ENCODE results near the gene COP1. TPM values are rescaled to one million over a fixed set of nuclear protein-coding genes. Genes with fewer than 3 reads are reported as not detected.
A peak's percentile ranks its signal among the peaks of the same experiment; 100 is the strongest.

The COP1 gene
- total and polyA plus RNA-seq, 2 of the 8 experiments (the other 6 are each of a cell fraction or from before 2014, with no cell fraction given): 26.2 to 44.9 TPM

DNA sequence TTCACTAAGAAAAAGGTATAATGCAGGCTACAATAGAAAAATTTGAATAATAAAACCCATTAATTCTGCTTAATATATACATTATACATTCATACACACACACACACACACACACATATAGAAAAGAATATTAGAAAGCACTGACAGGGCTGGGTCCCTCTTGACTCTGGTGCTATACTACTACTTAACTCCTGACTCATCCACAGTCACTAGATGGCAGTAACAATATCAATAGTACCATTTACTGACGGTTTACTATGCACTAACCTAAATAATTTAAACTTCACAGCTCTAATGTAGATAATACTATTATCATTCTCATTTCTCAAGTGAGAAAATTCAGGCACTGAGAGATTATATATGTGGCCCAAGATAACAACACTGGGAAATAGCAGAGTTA is 87.5 kb downstream of the COP1 start:
- Histone ChIP-seq H3K9ac (replicated peaks in 1 of 4; ENCODE audit: extremely low read depth in 1 of 4, low read depth in 3 of 4, low read length in 3 of 4) (no peak overlapping the region), H3K4me1 (replicated peaks in 1 of 4; ENCODE audit: control insufficient read depth in 3 of 4, insufficient read depth in 4 of 4, low read length in 3 of 4) (no peaks in the 10 kb centered on the region), H2BK5ac (ENCODE audit: low read depth, low read length) (no peak overlapping the region), H4K91ac (replicated peaks; ENCODE audit: insufficient read length, low read length) (no peak overlapping the region), H3K79me1 (ENCODE audit: low read depth, low read length) (no peaks in the 10 kb centered on the region; the same call in 1 of the 2 replicates), H3K9me3 (ENCODE audit: insufficient read depth in 2 of 2, low read depth in 1 of 2, low read length in 1 of 2) (no peaks in the 10 kb centered on the region), H3K18ac (ENCODE audit: extremely low read depth, low read length) (no peak overlapping the region), H3K56ac (replicated peaks; ENCODE audit: insufficient read length, low read depth, low read length) (no peak overlapping the region), H3K4ac (replicated peaks; ENCODE audit: insufficient read length, low read depth, low read length) (no peak overlapping the region), H2BK120ac (replicated peaks; ENCODE audit: low read depth, low read length) (no peak overlapping the region), H2BK12ac (ENCODE audit: low read depth, low read length) (no peak overlapping the region), H3K27me3 (replicated peaks in 1 of 4; ENCODE audit: control insufficient read depth in 3 of 4, extremely low read depth in 1 of 4, insufficient read depth in 3 of 4, low read length in 3 of 4) (no peaks in the 10 kb centered on the region), H2BK20ac (ENCODE audit: low read length) (no peak overlapping the region), H3K23ac (ENCODE audit: insufficient read length) (no peak overlapping the region), H4K20me1 (replicated peaks in 1 of 2; ENCODE audit: control insufficient read depth in 1 of 2, insufficient read depth in 2 of 2, low read length in 2 of 2) (no peaks in the 10 kb centered on the region), H2AFZ (ENCODE audit: low read length) (no peak overlapping the region), H3K4me3 (ENCODE audit: extremely low read depth in 1 of 4, insufficient read depth in 2 of 4, low read depth in 3 of 4, low read length in 4 of 4) (no peak overlapping the region), H2AK5ac (ENCODE audit: low read depth, low read length) (no peak overlapping the region), H3K27ac (ENCODE audit: low read depth, low read length) (no peak overlapping the region), H4K5ac (ENCODE audit: insufficient read length, low read depth, low read length) (no peak overlapping the region), H3K4me2 (ENCODE audit: insufficient read depth in 1 of 2, low read depth in 2 of 2, low read length in 2 of 2) (no peak overlapping the region), H3K79me2 (ENCODE audit: control insufficient read depth in 1 of 2, insufficient read depth in 2 of 2, low read length in 2 of 2) (0 out of 4 replicates have a peak, but pooled peaks cover 0 to 3% of the 10 kb centered on the region in 2 experiments), H3K14ac (ENCODE audit: insufficient read length) (no peak overlapping the region), H3K23me2 (ENCODE audit: low read depth, low read length) (no peaks in the 10 kb centered on the region), H2BK15ac (ENCODE audit: low read length) (no peak overlapping the region), H4K8ac (ENCODE audit: extremely low read depth, insufficient read depth, low read length) (no peak overlapping the region), H3K36me3 (ENCODE audit: control insufficient read depth in 2 of 4, insufficient read depth in 4 of 4, low read length in 3 of 4) (no peaks in the 10 kb centered on the region)
- DNase-seq (ENCODE audit: low read depth in 1 of 2, low spot score in 2 of 2) (no peak), FAIRE-seq (no peak)
- ChIA-PET CTCF (ENCODE audit: partially characterized antibody) (interaction anchor here (0.6 to 3.0 kb wide), 7 partner anchors 8 to 110 kb away, joined by 3 to 8 read pairs (median 6); no protein-coding TSS in a partner anchor), POLR2A (ENCODE audit: partially characterized antibody) (no interaction called here)
- no peak for TF ChIP-seq SP4 (IDR thresholded peaks at IDR 0.05; ENCODE audit: low read length)
- TF ChIP-seq TEAD4 (IDR thresholded peaks at IDR 0.05; ENCODE audit: low read depth, low read length): no peak
- TF ChIP-seq RAD21 (IDR thresholded peaks at IDR 0.05 in 1 of 2, conservative IDR thresholded peaks at IDR 0.05 in 1 of 2; ENCODE audit: low read depth in 2 of 2, low read length in 2 of 2): peak in 1 of 2 experiments; percentile 26; a peak in 1 of 4 replicates
- TF ChIP-seq NANOG (IDR thresholded peaks at IDR 0.05; ENCODE audit: insufficient read depth, low read depth, low read length, poor library complexity, severe bottlenecking): no peak
- TF ChIP-seq, protein P1, sequence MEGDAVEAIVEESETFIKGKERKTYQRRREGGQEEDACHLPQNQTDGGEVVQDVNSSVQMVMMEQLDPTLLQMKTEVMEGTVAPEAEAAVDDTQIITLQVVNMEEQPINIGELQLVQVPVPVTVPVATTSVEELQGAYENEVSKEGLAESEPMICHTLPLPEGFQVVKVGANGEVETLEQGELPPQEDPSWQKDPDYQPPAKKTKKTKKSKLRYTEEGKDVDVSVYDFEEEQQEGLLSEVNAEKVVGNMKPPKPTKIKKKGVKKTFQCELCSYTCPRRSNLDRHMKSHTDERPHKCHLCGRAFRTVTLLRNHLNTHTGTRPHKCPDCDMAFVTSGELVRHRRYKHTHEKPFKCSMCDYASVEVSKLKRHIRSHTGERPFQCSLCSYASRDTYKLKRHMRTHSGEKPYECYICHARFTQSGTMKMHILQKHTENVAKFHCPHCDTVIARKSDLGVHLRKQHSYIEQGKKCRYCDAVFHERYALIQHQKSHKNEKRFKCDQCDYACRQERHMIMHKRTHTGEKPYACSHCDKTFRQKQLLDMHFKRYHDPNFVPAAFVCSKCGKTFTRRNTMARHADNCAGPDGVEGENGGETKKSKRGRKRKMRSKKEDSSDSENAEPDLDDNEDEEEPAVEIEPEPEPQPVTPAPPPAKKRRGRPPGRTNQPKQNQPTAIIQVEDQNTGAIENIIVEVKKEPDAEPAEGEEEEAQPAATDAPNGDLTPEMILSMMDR (IDR thresholded peaks at IDR 0.05; ENCODE audit: control extremely low read depth in 1 of 3, insufficient read depth in 1 of 3, low read depth in 1 of 3, low read length in 3 of 3): peak in 1 of 3 experiments; percentile 45; a peak in 1 of 4 replicates
- TF ChIP-seq RNF2 (IDR thresholded peaks at IDR 0.05; ENCODE audit: borderline replicate concordance, low read depth, low read length, missing control alignments, poor library complexity, severe bottlenecking): no peak
- 47% methylated on average over 1 of the region's 1 CpG; no CpG with 5 or more reads in 1 of the 2 experiments for WGBS, 2 experiments (ENCODE audit: extremely low coverage in 1 of 2, insufficient coverage in 1 of 2, insufficient read length in 1 of 2, insufficient replicate concordance in 2 of 2, low coverage in 1 of 2, low lambda C conversion rate in 2 of 2, missing lambda C conversion rate in 1 of 2)
